Caki2 (cell line): ENCODE measurements around the gene ELF1. TPM values are rescaled to one million over a fixed set of nuclear protein-coding genes. Genes with fewer than 3 reads are reported as not detected.
"Not testable (repeated sequence)": the region's sequence is repeated elsewhere in the genome, so short reads cannot be mapped to it uniquely, and the experiment has no call there.

Source experiments
- DNase-seq: peaks from one replicate; pipeline ENCODE4 v3.0.0-alpha.2; 2015; ENCODE audit warnings: low read depth
- in situ Hi-C: cut with HindIII; loops from 2 replicates; pipeline ENCODE4 v1.10.0; 2016; ENCODE audit warnings: low sequenced_read_pairs, low pct_unique_long_range_greater_than_20kb, mixed read lengths
- total RNA-seq: library from RNA; depleted of rRNA; stranded (reverse); fragments of >200 nt; shearing (Covaris generic); gene quantifications from 2 replicates; pipeline ENCODE4 v1.2.3, GENCODE V29; 2014; ENCODE audit warnings: low replicate concordance

The ELF1 gene
- total RNA-seq, 1 experiment from 2014 or later: 16.6 TPM

GRCh38 chr13:41049480-41050440 is 30.6 kb upstream of the ELF1 start:
- in situ Hi-C loops: no loop called here
- no peak for DNase-seq

GRCh38 chr13:41048640-41049039 is 29.5 kb upstream of the ELF1 start:
- in situ Hi-C loops: no loop called here
- no peak for DNase-seq

GRCh38 chr13:41042419-41042818 is 23.3 kb upstream of the ELF1 start:
- in situ Hi-C loops, DNase-seq: not testable (repeated sequence)

GRCh38 chr13:41040584-41041334 is 21.6 kb upstream of the ELF1 start:
- no peak for DNase-seq
- in situ Hi-C loops: no loop called here

GRCh38 chr13:41039746-41040145 is 20.6 kb upstream of the ELF1 start:
- DNase-seq: no peak
- in situ Hi-C loops: no loop called here

GRCh38 chr13:41036557-41036956 is 17.4 kb upstream of the ELF1 start:
- in situ Hi-C loops: not testable (repeated sequence)

GRCh38 chr13:41034881-41035280 is 15.8 kb upstream of the ELF1 start:
- no peak for DNase-seq
- in situ Hi-C loops: no loop called here

More at GRCh38 chr13:41036557-41036956, 17.4 kb upstream of the ELF1 start:
- DNase-seq: not testable (repeated sequence)

- DNase-seq: no peak
- in situ Hi-C loops: no loop called here
Measured at GRCh38 chr13:41034382-41034781, 15.3 kb upstream of the ELF1 start.

GRCh38 chr13:41032691-41033376 is 13.7 kb upstream of the ELF1 start:
- no peak for DNase-seq

DNA sequence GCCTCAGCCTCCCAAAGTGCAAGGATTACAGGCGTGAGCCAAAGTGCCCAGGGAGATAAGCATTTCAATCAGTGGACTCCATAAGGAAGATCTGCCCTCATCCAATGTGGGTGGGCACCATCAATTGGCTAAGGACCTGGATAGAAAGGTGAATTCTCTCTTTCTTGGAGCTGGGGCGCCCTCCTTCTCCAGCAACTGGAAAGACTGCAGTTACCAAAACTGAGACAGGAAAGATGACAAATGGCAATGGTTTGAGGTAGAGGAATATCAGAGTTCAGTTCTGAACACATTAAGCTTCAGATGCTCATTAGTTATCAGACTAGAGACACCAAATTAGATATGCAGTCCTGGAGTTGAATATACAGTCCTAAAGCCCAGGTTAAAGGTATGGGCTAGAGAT is 10.5 kb upstream of the ELF1 start:
- no peak for DNase-seq
- in situ Hi-C loops: no loop called here

More at GRCh38 chr13:41032691-41033376, 13.7 kb upstream of the ELF1 start:
- in situ Hi-C loops: no loop called here

DNA sequence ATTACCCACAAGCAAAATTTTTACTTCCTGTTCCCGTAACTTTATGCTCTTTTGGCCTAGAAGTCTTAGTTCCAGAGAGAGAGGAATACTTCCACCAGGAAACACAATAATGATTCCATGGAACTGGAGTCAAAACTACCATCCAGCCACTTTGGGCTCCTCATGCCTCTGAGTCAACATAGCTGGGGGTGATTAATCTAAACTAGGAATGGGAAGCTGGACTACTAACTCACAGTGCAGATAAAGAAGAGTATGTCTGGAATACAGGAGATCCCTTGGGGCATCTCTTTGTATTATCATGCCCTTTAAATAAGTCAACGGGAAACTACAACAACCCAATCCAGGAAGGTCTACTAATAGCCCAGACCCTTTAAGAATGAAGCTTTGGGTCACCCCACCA is 8.9 kb upstream of the ELF1 start:
- no peak for DNase-seq
- in situ Hi-C loops: no loop called here

- DNase-seq: no peak
- in situ Hi-C loops: no loop called here
Measured at GRCh38 chr13:41026788-41027187, 7.7 kb upstream of the ELF1 start.

DNA sequence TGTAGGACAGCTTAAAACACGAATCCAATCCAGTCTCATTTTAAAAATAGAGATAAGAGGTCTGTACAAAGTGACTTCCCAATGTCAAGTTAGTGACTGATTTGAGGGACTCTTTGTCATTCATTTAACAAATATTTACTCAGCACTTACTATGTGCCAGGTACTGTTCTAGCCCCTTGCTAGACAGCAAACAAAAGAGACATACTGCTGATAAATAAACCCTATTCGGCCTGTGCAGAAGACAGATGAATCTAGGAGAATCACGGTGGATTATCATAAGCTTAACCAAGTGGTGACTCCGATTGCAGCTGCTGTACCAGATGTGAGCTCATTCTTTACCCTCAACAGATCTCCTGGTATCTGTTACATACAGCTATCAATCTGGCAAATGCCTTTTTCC is 6.4 kb upstream of the ELF1 start:
- no peak for DNase-seq
- in situ Hi-C loops: no loop called here

DNA sequence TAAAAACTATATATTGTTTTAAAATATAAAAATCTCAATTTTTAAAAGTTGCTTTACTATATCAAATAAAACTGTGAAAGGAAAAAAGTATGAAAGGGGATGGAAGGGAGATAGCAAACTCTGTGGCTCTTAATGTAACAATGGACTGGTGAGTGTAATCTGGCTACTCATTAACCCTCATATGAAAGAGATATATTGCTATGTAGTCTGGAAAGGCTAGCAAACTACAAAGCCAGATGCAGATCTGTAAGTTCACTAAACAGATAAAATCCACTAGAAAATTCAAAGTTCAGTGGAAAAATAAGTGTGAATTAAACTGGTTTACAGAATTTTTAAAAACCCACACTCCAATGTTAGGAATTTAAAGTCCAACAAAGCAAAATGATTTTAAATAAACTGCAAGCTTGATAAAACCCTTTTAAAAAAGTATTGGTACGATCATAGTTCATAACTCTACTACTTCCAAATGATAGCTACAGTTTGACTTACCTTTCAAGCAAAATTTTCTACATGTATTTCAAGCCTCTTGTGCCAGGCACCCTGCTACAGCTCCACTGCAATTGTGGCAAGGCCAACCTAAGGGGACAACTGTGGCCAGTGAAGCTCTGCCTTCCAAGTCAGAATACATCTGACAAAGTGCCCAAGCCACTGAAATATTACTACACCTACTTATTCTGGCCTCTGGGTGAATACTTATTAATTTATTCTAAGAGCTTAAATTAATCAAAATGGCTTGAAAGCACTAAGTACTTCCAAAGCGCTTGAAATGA is 647 bp upstream of the ELF1 start:
- peak; percentile 25 for DNase-seq
- in situ Hi-C loops: no loop called here

DNA sequence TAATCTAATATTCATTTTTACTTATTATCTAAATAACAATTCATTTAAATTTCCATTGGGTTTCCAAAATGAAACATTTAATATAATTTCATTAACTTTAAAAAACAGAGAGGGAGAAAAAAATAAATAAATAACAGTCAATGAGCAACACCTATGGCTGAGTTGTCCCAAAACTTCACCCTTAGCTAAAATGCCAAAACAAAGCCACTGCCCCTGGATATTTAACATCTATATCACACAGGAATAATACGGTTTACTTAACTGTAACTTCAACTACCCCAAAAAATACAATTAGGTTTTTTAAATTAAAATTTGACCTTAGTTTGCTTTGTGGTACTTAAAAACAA is 541 bp downstream of the ELF1 start:
- in situ Hi-C loops: no loop called here

DNA sequence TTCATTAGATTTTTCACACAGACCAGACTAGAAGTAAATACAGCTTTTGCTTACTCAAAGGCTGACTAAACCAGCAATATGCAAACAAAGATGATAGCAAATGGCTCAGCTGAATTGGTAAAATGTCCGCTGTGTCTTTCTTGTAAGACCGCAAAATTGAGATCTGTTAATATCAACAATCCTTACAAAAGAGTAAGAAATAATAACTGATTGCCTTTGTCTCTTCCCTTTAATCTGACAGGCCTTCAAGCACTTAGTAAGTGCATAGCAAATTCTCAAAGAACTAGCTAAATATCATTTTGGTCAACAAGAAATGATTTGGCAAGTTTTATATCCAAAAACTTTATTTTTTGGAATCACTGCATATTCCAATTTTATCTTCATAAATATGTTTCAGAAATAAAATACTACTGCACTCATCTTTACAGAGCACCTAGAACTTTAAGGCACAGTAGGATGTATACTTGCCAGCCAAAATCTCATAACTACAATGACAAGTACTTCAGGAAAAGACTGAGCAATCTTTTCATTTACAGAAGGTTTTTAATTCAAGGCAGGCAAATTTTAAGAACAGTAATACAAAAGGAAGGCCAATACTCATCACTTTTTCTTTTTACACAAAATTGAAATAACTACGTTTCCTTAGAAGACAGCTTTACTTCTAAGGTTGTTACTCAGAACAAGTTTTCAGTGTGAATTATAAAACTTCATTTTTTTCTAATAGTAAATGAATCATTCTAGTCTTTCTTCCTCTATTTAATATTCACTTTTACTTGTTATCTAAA is 1.1 kb downstream of the ELF1 start:
- peak; percentile 12 for DNase-seq
- in situ Hi-C loops: no loop called here

More for the DNA sequence above, 541 bp downstream of the ELF1 start:
- DNase-seq: no peak

DNA sequence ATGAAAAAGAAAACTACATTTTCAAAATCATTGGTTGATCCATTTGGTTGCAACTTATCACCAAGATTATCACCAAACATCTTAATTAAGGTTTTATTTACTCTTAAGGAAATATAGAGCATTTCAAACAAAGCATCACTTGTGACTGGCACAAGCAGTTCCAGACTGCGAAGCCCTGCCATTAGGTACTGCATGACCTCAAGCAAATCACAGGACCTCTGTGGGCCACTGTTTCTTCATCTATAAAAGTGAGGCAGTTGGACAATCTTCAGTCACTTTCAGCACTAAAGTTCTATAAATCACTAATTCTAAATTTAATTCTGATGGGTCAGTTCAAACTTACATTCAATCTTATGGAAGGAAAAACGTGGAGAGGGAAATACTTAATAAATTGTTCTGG is 2.0 kb downstream of the ELF1 start:
- peak; percentile 35 for DNase-seq
- in situ Hi-C loops: no loop called here
